Measurements from ENCODE around the gene TRIO. TPM values are rescaled to one million over a fixed set of nuclear protein-coding genes. Genes with fewer than 3 reads are reported as not detected.

TRIO gene
- total RNA-seq, 1 experiment from 2014 or later, result 88.8 TPM

DNA sequence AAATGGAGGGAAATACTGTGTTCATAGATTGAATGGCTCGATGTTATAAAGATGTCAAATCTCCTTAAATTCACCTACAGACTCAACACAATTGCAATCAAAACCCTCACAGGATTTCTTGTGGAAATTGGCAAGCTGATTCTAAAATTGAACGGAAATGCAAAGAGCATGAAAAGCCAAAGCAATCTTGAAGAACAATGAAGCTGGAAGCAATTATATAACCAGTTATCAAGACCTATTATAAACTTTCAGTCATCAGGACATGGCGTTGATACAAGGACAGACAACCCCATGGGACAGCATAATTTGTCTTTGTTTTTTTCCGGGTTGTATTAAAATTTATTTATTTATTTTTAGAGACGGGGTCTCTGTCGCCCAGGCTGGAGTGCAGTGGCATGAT lies 385.0 kb downstream of the TRIO start (continued):
- TF ChIP-seq, protein P1, sequence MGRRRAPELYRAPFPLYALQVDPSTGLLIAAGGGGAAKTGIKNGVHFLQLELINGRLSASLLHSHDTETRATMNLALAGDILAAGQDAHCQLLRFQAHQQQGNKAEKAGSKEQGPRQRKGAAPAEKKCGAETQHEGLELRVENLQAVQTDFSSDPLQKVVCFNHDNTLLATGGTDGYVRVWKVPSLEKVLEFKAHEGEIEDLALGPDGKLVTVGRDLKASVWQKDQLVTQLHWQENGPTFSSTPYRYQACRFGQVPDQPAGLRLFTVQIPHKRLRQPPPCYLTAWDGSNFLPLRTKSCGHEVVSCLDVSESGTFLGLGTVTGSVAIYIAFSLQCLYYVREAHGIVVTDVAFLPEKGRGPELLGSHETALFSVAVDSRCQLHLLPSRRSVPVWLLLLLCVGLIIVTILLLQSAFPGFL (CRISPR knock-in tag; IDR thresholded peaks at IDR 0.05; ENCODE audit: borderline replicate concordance), result no peak

DNA sequence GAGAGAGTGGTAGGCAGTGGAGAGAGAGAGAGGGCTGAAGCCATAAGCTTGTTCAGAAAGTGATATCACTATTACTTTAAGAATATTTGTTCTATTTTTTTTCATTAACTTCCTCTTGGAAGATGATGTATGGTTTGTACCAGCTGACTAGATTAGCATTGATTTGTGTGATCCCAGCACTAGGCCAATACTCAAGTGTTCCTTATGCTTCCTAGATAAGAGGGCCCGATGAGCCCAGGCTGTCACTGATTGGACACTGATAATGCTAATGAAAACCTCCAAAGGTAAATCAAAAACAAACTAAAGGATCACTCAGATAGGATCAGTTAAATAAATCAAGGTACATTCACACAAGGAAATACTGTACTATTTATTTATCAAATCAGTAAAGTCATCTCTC lies 385.8 kb downstream of the TRIO start:
- POLR2A ChIA-PET, result no interaction called here
- TF ChIP-seq TEAD4 (CRISPR knock-in tag; IDR thresholded peaks at IDR 0.05), result no peak
- TF ChIP-seq ETV6 (CRISPR knock-in tag; IDR thresholded peaks at IDR 0.05), result no peak
- TF ChIP-seq, protein P2, sequence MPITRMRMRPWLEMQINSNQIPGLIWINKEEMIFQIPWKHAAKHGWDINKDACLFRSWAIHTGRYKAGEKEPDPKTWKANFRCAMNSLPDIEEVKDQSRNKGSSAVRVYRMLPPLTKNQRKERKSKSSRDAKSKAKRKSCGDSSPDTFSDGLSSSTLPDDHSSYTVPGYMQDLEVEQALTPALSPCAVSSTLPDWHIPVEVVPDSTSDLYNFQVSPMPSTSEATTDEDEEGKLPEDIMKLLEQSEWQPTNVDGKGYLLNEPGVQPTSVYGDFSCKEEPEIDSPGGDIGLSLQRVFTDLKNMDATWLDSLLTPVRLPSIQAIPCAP (CRISPR knock-in tag; IDR thresholded peaks at IDR 0.05), result no peak
- no peak for TF ChIP-seq ZBTB21 (CRISPR knock-in tag; IDR thresholded peaks at IDR 0.05; ENCODE audit: borderline replicate concordance)
- TF ChIP-seq, protein P3, sequence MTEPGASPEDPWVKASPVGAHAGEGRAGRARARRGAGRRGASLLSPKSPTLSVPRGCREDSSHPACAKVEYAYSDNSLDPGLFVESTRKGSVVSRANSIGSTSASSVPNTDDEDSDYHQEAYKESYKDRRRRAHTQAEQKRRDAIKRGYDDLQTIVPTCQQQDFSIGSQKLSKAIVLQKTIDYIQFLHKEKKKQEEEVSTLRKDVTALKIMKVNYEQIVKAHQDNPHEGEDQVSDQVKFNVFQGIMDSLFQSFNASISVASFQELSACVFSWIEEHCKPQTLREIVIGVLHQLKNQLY (CRISPR knock-in tag; IDR thresholded peaks at IDR 0.05), result no peak
- Mint-ChIP-seq H3K27ac (no peak overlapping the region), H3K4me1 (no peaks in the 10 kb centered on the region), H3K36me3 (no peaks in the 10 kb centered on the region), H3K4me3 (no peak overlapping the region), H3K27me3 (ENCODE audit: low read depth) (no peaks in the 10 kb centered on the region; the same call in 1 of the 2 replicates), H3K9me3 (no peaks in the 10 kb centered on the region)
- CTCF ChIA-PET, result no interaction called here
- no peak for DNase-seq (ENCODE audit: low spot score)
- ATAC-seq, result no peak

DNA sequence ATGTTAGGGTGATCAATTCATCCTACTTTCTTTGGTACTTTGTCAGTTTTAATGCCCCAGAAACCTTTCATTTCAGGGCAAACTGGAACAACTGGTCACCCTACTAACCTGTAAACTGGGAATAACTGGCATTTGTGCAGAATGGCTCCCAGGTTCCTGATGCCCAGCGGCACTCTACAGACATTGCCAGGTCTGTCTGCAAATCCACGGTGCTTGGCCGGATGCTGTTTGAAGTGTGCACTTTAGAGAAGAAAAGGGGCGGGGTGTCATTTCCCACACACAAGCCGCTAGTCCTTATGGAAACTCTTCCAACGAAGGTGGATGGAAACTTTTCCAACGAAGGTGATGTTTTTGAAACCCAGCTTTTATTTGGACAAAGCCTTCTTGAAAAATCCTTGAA lies 388.5 kb downstream of the TRIO start:
- no peak overlapping the region for H3K27ac Mint-ChIP-seq
- ChIA-PET CTCF (no interaction called here), POLR2A (no interaction called here)
- TF ChIP-seq CREM (CRISPR knock-in tag; IDR thresholded peaks at IDR 0.05), result no peak
- TF ChIP-seq, protein P4, sequence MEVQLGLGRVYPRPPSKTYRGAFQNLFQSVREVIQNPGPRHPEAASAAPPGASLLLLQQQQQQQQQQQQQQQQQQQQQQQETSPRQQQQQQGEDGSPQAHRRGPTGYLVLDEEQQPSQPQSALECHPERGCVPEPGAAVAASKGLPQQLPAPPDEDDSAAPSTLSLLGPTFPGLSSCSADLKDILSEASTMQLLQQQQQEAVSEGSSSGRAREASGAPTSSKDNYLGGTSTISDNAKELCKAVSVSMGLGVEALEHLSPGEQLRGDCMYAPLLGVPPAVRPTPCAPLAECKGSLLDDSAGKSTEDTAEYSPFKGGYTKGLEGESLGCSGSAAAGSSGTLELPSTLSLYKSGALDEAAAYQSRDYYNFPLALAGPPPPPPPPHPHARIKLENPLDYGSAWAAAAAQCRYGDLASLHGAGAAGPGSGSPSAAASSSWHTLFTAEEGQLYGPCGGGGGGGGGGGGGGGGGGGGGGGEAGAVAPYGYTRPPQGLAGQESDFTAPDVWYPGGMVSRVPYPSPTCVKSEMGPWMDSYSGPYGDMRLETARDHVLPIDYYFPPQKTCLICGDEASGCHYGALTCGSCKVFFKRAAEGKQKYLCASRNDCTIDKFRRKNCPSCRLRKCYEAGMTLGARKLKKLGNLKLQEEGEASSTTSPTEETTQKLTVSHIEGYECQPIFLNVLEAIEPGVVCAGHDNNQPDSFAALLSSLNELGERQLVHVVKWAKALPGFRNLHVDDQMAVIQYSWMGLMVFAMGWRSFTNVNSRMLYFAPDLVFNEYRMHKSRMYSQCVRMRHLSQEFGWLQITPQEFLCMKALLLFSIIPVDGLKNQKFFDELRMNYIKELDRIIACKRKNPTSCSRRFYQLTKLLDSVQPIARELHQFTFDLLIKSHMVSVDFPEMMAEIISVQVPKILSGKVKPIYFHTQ (CRISPR knock-in tag; IDR thresholded peaks at IDR 0.05), result no peak
- TF ChIP-seq NFE2L1 (CRISPR knock-in tag; IDR thresholded peaks at IDR 0.05), result no peak
- no peak for TF ChIP-seq KAT7 (CRISPR knock-in tag; IDR thresholded peaks at IDR 0.05; ENCODE audit: borderline replicate concordance)
- TF ChIP-seq, protein P5, sequence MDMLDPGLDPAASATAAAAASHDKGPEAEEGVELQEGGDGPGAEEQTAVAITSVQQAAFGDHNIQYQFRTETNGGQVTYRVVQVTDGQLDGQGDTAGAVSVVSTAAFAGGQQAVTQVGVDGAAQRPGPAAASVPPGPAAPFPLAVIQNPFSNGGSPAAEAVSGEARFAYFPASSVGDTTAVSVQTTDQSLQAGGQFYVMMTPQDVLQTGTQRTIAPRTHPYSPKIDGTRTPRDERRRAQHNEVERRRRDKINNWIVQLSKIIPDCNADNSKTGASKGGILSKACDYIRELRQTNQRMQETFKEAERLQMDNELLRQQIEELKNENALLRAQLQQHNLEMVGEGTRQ (CRISPR knock-in tag; IDR thresholded peaks at IDR 0.05), result no peak
- peaks cover 9% of the 10 kb centered on the region for H3K4me1 Mint-ChIP-seq
- H3K36me3 Mint-ChIP-seq, result no peaks in the 10 kb centered on the region
- ATAC-seq (no peak), DNase-seq (ENCODE audit: low spot score) (no peak)
- H3K4me3 Mint-ChIP-seq, result no peak overlapping the region
- no peaks in the 10 kb centered on the region; the same call in 1 of the 2 replicates for H3K27me3 Mint-ChIP-seq (ENCODE audit: low read depth)
- no peaks in the 10 kb centered on the region for H3K9me3 Mint-ChIP-seq

DNA sequence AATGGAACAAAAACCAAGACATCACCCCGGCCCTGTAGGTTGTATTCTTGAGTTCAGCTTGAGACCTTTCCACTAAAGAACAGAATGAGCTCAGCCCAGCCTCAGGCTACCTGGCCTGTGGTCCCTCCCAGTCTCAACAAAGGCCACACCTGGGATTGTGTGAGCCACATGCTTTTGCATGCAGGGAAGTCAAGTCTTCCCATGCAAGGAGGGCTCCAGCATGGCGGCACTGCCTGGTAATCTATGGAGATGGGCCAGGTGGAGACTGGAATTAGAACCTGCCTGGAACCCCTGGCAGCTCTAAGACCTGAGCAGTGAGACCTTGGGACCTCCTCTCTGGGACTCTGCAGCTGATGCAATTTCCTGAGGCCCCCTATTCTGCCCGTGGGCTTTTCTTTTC lies 389.0 kb downstream of the TRIO start:
- POLR2A ChIA-PET, result no interaction called here
- no peak overlapping the region for H3K27ac Mint-ChIP-seq
- no peak for DNase-seq (ENCODE audit: low spot score)
- no peak for ATAC-seq
- CTCF ChIA-PET, result no interaction called here
- no peaks in the 10 kb centered on the region; the same call in 1 of the 2 replicates for H3K27me3 Mint-ChIP-seq (ENCODE audit: low read depth)
- H3K9me3 Mint-ChIP-seq, result no peaks in the 10 kb centered on the region
- TF ChIP-seq ZNF423 (CRISPR knock-in tag; IDR thresholded peaks at IDR 0.05), result no peak
- no peak for TF ChIP-seq JAZF1 (CRISPR knock-in tag; IDR thresholded peaks at IDR 0.05)
- H3K36me3 Mint-ChIP-seq, result no peaks in the 10 kb centered on the region
- H3K4me3 Mint-ChIP-seq, result no peak overlapping the region
- peaks cover 9% of the 10 kb centered on the region for H3K4me1 Mint-ChIP-seq
